ENCODE data around the gene SLC36A2. TPM values are rescaled to one million over a fixed set of nuclear protein-coding genes. Genes with fewer than 3 reads are reported as not detected.

The SLC36A2 gene
- total and polyA plus RNA-seq, 4 donors = not detected

DNA sequence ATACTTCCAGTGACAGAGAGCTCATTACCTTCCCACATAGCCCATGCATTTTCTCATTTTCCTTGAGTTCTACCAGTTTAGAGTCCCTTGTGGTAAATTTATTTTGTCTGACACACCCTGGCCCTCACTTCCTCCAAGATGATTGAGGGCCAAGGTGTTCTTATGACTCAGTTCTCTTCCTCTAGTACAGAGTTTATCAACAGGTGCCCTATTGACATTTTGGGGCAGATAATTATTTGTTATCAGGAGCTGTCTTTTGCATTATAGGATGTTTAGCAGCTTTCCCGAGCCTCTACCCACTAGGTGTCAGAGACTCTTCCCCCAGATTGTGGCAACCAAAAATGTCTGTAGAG, 50.9 kb downstream of the SLC36A2 start:
- no peak for TF ChIP-seq HNF4A (conservative IDR thresholded peaks at IDR 0.05)
- TF ChIP-seq YY1 (IDR thresholded peaks at IDR 0.05) = no peak
- no peak for TF ChIP-seq MAX (IDR thresholded peaks at IDR 0.05)
- no peak for TF ChIP-seq REST (IDR thresholded peaks at IDR 0.05)
- no peak for TF ChIP-seq RXRA (IDR thresholded peaks at IDR 0.05)
- TF ChIP-seq FOXA1 (IDR thresholded peaks at IDR 0.05) = no peak
- no peak for TF ChIP-seq FOXA2 (IDR thresholded peaks at IDR 0.05)
- TF ChIP-seq TAF1 (conservative IDR thresholded peaks at IDR 0.05) = no peak
- TF ChIP-seq HNF4G (IDR thresholded peaks at IDR 0.05) = no peak
- Histone ChIP-seq H3K9ac (ENCODE audit: low read depth in 1 of 2, low read length in 2 of 2) (no peak overlapping the region), H3K27me3 (ENCODE audit: control insufficient read depth in 4 of 4, insufficient read depth in 4 of 4, low read length in 3 of 4) (no peaks in the 10 kb centered on the region), H3K9me3 (ENCODE audit: control insufficient read depth in 4 of 4, low read length in 3 of 4) (no peaks in the 10 kb centered on the region), H3K27ac (ENCODE audit: low read depth in 1 of 2, low read length in 2 of 2) (no peak overlapping the region), H3K4me3 (ENCODE audit: low read depth in 1 of 3, low read length in 3 of 3) (no peak overlapping the region), H3K36me3 (ENCODE audit: control insufficient read depth in 4 of 4, insufficient read depth in 3 of 4, low read depth in 1 of 4, low read length in 3 of 4) (no peaks in the 10 kb centered on the region), H3K4me1 (ENCODE audit: control insufficient read depth in 4 of 4, insufficient read depth in 4 of 4, low read length in 3 of 4) (no peaks in the 10 kb centered on the region)
- DNase-seq (ENCODE audit: low spot score) = no peak
- 79% methylated on average over 1 of the region's 1 CpG for WGBS

GRCh38 chr5:151295791-151296477, 51.4 kb downstream of the SLC36A2 start:
- TF ChIP-seq FOXA1 (IDR thresholded peaks at IDR 0.05) (no peak), MAX (IDR thresholded peaks at IDR 0.05) (no peak), NR2F2 (IDR thresholded peaks at IDR 0.05) (no peak), HNF4G (IDR thresholded peaks at IDR 0.05) (no peak), REST (IDR thresholded peaks at IDR 0.05) (no peak), HNF4A (conservative IDR thresholded peaks at IDR 0.05) (no peak), FOXA2 (IDR thresholded peaks at IDR 0.05) (no peak), RXRA (IDR thresholded peaks at IDR 0.05) (no peak), CTCF (IDR thresholded peaks at IDR 0.05; ENCODE audit: low read depth, low read length, missing input control) (no peak), SP1 (IDR thresholded peaks at IDR 0.05) (no peak), TAF1 (conservative IDR thresholded peaks at IDR 0.05) (no peak), RAD21 (IDR thresholded peaks at IDR 0.05) (no peak), JUND (IDR thresholded peaks at IDR 0.05) (no peak), GABPA (IDR thresholded peaks at IDR 0.05 in 1 of 2, conservative IDR thresholded peaks at IDR 0.05 in 1 of 2) (no peak), YY1 (IDR thresholded peaks at IDR 0.05) (no peak), EGR1 (IDR thresholded peaks at IDR 0.05; ENCODE audit: low read depth in 2 of 2) (no peak)
- TF ChIP-seq, protein P1, sequence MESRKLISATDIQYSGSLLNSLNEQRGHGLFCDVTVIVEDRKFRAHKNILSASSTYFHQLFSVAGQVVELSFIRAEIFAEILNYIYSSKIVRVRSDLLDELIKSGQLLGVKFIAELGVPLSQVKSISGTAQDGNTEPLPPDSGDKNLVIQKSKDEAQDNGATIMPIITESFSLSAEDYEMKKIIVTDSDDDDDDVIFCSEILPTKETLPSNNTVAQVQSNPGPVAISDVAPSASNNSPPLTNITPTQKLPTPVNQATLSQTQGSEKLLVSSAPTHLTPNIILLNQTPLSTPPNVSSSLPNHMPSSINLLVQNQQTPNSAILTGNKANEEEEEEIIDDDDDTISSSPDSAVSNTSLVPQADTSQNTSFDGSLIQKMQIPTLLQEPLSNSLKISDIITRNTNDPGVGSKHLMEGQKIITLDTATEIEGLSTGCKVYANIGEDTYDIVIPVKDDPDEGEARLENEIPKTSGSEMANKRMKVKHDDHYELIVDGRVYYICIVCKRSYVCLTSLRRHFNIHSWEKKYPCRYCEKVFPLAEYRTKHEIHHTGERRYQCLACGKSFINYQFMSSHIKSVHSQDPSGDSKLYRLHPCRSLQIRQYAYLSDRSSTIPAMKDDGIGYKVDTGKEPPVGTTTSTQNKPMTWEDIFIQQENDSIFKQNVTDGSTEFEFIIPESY (IDR thresholded peaks at IDR 0.05) = no peak
- TF ChIP-seq, protein P2, sequence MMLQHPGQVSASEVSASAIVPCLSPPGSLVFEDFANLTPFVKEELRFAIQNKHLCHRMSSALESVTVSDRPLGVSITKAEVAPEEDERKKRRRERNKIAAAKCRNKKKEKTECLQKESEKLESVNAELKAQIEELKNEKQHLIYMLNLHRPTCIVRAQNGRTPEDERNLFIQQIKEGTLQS (IDR thresholded peaks at IDR 0.05) = no peak

More at GRCh38 chr5:151295791-151296477, 51.4 kb downstream of the SLC36A2 start:
- no peaks in the 10 kb centered on the region for H3K9me3 ChIP-seq (ENCODE audit: control insufficient read depth in 4 of 4, low read length in 3 of 4)
- DNase-seq (ENCODE audit: low spot score) = no peak
- H3K4me1 ChIP-seq (ENCODE audit: control insufficient read depth in 4 of 4, insufficient read depth in 4 of 4, low read length in 3 of 4) = no peaks in the 10 kb centered on the region
- H3K4me3 ChIP-seq (ENCODE audit: low read depth in 1 of 3, low read length in 3 of 3) = no peak overlapping the region
- 63% methylated on average over 7 of the region's 7 CpGs for WGBS
- no peaks in the 10 kb centered on the region for H3K36me3 ChIP-seq (ENCODE audit: control insufficient read depth in 4 of 4, insufficient read depth in 3 of 4, low read depth in 1 of 4, low read length in 3 of 4)
- H3K9ac ChIP-seq (ENCODE audit: low read depth in 1 of 2, low read length in 2 of 2) = no peak overlapping the region
- no peaks in the 10 kb centered on the region for H3K27me3 ChIP-seq (ENCODE audit: control insufficient read depth in 4 of 4, insufficient read depth in 4 of 4, low read length in 3 of 4)
- H3K27ac ChIP-seq (ENCODE audit: low read depth in 1 of 2, low read length in 2 of 2) = no peak overlapping the region
